Heart left ventricle (tissue), 16 donors: ENCODE results near the gene SZT2. TPM values are rescaled to one million over a fixed set of nuclear protein-coding genes. Genes with fewer than 3 reads are reported as not detected.
"Not testable (repeated sequence)": the region's sequence is repeated elsewhere in the genome, so short reads cannot be mapped to it uniquely, and the experiment has no call there.

ENCODE experiments used
- ATAC-seq, 4 donors: fragments of 200-7000 bp; cut with Tn5 transposase; one replicate each; pipeline ENCODE4 v1.9.1; 2020 to 2022; ENCODE audit warnings: moderate library complexity in 4 of 4, mild to moderate bottlenecking in 3 of 4, moderate number of reproducible peaks in 1 of 4
- DNase-seq, 5 donors: peaks; one replicate each; pipeline ENCODE4 v3.0.0-alpha.2; 2020
- H3K27ac ChIP-seq, 12 donors: fragments of 200-600 bp; sonication (generic) in 4 of 12; one replicate each; pipeline versions ENCODE4 v1.5.0 to v1.8.0; 2016 to 2022; ENCODE audit warnings: mild to moderate bottlenecking in 2 of 12
- H3K27me3 ChIP-seq, 9 donors: fragments of 200-600 bp; sonication (generic) in 2 of 9; one replicate each; pipeline versions ENCODE4 v1.5.1 to v1.8.0; 2016 to 2022; ENCODE audit warnings: mild to moderate bottlenecking in 3 of 9
- H3K36me3 ChIP-seq, 9 donors: fragments of 200-600 bp; sonication (generic) in 2 of 9; one replicate each; pipeline versions ENCODE4 v1.5.0 to v1.8.0; 2018 to 2022; ENCODE audit warnings: mild to moderate bottlenecking in 2 of 9
- H3K4me1 ChIP-seq, 12 donors: fragments of 200-600 bp; sonication (generic) in 4 of 12; one replicate each; pipeline versions ENCODE4 v1.5.0 to v1.8.0; 2016 to 2022; ENCODE audit warnings: mild to moderate bottlenecking in 3 of 12
- H3K4me3 ChIP-seq, 12 donors: fragments of 200-600 bp; sonication (generic) in 4 of 12; one replicate each; pipeline versions ENCODE4 v1.5.0 to v1.8.0; 2017 to 2022; ENCODE audit warnings: mild to moderate bottlenecking in 9 of 12, moderate library complexity in 4 of 12
- H3K9me3 ChIP-seq, 12 donors: fragments of 200-600 bp; sonication (generic) in 4 of 12; one replicate each; pipeline versions ENCODE4 v1.5.0 to v1.8.0; 2016 to 2022; ENCODE audit warnings: mild to moderate bottlenecking in 1 of 12
- CTCF ChIP-seq, 12 donors: fragments of 200-600 bp; sonication (generic) in 4 of 12; IDR thresholded peaks; one replicate each; pipeline versions ENCODE4 v1.5.0 to v1.8.0; 2018 to 2022; ENCODE audit warnings: antibody characterized with exemption in 12 of 12, mild to moderate bottlenecking in 5 of 12
- POLR2A ChIP-seq, 2 donors: fragments of 450-650 bp; IDR thresholded peaks; one replicate each; pipeline ENCODE4 v1.6.1; 2017; ENCODE audit warnings: antibody characterized with exemption in 2 of 2, mild to moderate bottlenecking in 2 of 2, moderate library complexity in 2 of 2
- WGBS, 4 donors: extraction: QIAGEN DNeasy Blood & Tissue Kit in 2 of 4; methylation state at CpG; one replicate each; pipeline versions ENCODE4 v1.1.5 to v1.1.7; 2013 to 2018; 5-methylcytosine and 5-hydroxymethylcytosine counted together
- intact Hi-C, 10 donors: fragments of 100-400 bp; cut with DNase I; formaldehyde crosslinking; loops; one replicate each; pipeline versions ENCODE4 v1.11.1 to v1.14.2; 2022
- polyA plus RNA-seq, 2 donors: library from polyadenylated mRNA; stranded (reverse); fragments of 200-250 nt; gene quantifications; one replicate each; pipeline ENCODE4 v1.2.3, GENCODE V29; 2013
- total RNA-seq, 9 donors: library from RNA; depleted of rRNA in 2 of 9; stranded (reverse); fragments of >200 nt in 2 of 9; fragmentation: NEBNext Ultra II Directional in 3 of 9; extraction: Animal tissue kit (Norgen Biotek cat#: 25700) in 3 of 9; gene quantifications; one replicate each; pipeline versions ENCODE4 v1.1.0 to v1.2.4, GENCODE V29; 2016 to 2023
- donor health status: ischemic (EF 13 %, LVEDD 7.1; RV severe dilation, severe dysfunction).
- donor health status: healthy with polysubstance abuse.
- donor health status: DM: no; HTN: yes; CAD: no.
- donor health status: DM: no; HTN: no; CAD: no.
- donor health status: ischemic (EF 25% LVEDD 6.9; RV normal size, moderate dysfunction).
- donor health status: ischemic (EF 25% LVEDD 5.7; RV mildly dilated, moderate dysfunction).
- donor health status: healthy.
- donor health status: DM: yes; HTN: yes; CAD: no.
- donor health status: ischemic (EF 35%, LVEDD 5.7; RV mildly dilated, moderate dysfunction).
- donor health status: nonischemic (EF 11% LVEDD 7.7; RV severe dilation, severe dysfunction).
- donor health status: DM: yes; HTN: yes; CAD: no.
- donor health status: PGD.
- donor health status: ischemic (EF 29% LVEDD 5.4; RV normal size, mild dysfunction).
- donor health status: nonischemic (EF 23%, LVEDD 6.1; RV moderate dilation, normal function).

The SZT2 gene
- total and polyA plus RNA-seq, 11 donors: 13.1 to 39.7 (median 24.4) TPM

GRCh38 chr1:43367904-43368645, 21.6 kb upstream of the SZT2 start, which contains the start of gene ELOVL1:
Gene ELOVL1, minus strand, starts transcription at chr1:43368011. Its CDS starts 2,402 bp downstream, at chr1:43365609.
- Histone ChIP-seq H3K4me3 (peak within 1 kb of the TSS; percentile 54 to 97 (median 90)), H3K27me3 (no peaks in the 10 kb centered on the region), H3K9me3 (no peaks in the 10 kb centered on the region), H3K4me1 (peaks cover under 1 to 38% (median 28%) of the 10 kb centered on the region in 12 donors), H3K36me3 (peaks cover 3 to 31% (median 25%) of the 10 kb centered on the region in 9 donors), H3K27ac (peak within 1 kb of the TSS; percentile 91 to 99 (median 97))
- intact Hi-C loops: loop anchor here in 5 of 10 donors (1.0 to 5.0 kb wide), 4 partner anchors 10 to 131 kb away; partner anchors contain the start of genes MED8 (in 2 of the 5), SZT2 (in 2 of the 5), CDC20 (in 1 of the 5) and TIE1 (in 1 of the 5)
- DNase-seq (peak; percentile 95 to 97 (median 95)), ATAC-seq (peak; percentile 86 to 97 (median 94))
- WGBS, 4 donors: 0 to 1% (median 0%) methylated on average over 30 to 58 of the region's 58 CpGs
- TF ChIP-seq POLR2A (IDR thresholded peaks at IDR 0.05): peak in 1 of 2 donors; percentile 93
- peak in 5 of 12 donors; percentile 18 to 62 (median 39) for TF ChIP-seq CTCF (IDR thresholded peaks at IDR 0.05)

GRCh38 chr1:43368646-43369020, 21.1 kb upstream of the SZT2 start:
- whole genome bisulfite sequencing, 4 donors: 20 to 25% (median 23%) methylated on average over 6 of the region's 6 CpGs
- peaks cover 3 to 43% (median 33%) of the 10 kb centered on the region in 12 donors for H3K4me1 ChIP-seq

GRCh38 chr1:43369779-43370178, 19.9 kb upstream of the SZT2 start:
- ATAC-seq, DNase-seq, H3K9me3 ChIP-seq, H3K4me3 ChIP-seq, H3K27me3 ChIP-seq, H3K27ac ChIP-seq: not testable (repeated sequence)
- Histone ChIP-seq H3K4me1 (peaks cover 3 to 48% (median 33%) of the 10 kb centered on the region in 12 donors), H3K36me3 (peaks cover 0 to 17% (median 8%) of the 10 kb centered on the region in 9 donors)
- WGBS, 4 donors: 96 to 99% (median 97%) methylated on average over 6 of the region's 6 CpGs
- intact Hi-C loops: loop anchor here in 5 of 10 donors (2.0 to 5.0 kb wide), 3 partner anchors 19 to 132 kb away; partner anchors contain the start of genes MED8 (in 2 of the 5), SZT2 (in 2 of the 5) and TIE1 (in 1 of the 5)

More at GRCh38 chr1:43368646-43369020, 21.1 kb upstream of the SZT2 start:
- Histone ChIP-seq H3K9me3 (no peaks in the 10 kb centered on the region), H3K27ac (peak overlapping the region; percentile 80 to 99 (median 96)), H3K27me3 (no peaks in the 10 kb centered on the region), H3K36me3 (peaks cover 3 to 28% (median 19%) of the 10 kb centered on the region in 9 donors), H3K4me3 (peak overlapping the region; percentile 36 to 97 (median 90))
- intact Hi-C loops: loop anchor here in 5 of 10 donors (1.0 to 5.0 kb wide), 4 partner anchors 10 to 131 kb away; partner anchors contain the start of genes MED8 (in 2 of the 5), SZT2 (in 2 of the 5), CDC20 (in 1 of the 5) and TIE1 (in 1 of the 5)
- DNase-seq: no peak
- TF ChIP-seq CTCF (IDR thresholded peaks at IDR 0.05) (no peak), POLR2A (IDR thresholded peaks at IDR 0.05) (no peak)
- no peak for ATAC-seq

GRCh38 chr1:43370564-43370963, 19.1 kb upstream of the SZT2 start:
- WGBS, 4 donors: 80 to 87% (median 85%) methylated on average over 4 of the region's 4 CpGs
- intact Hi-C loops: no loop called here
- Histone ChIP-seq H3K4me3 (no peak overlapping the region), H3K27ac (no peak overlapping the region), H3K27me3 (no peaks in the 10 kb centered on the region), H3K36me3 (peaks cover 0 to 12% (median under 1%) of the 10 kb centered on the region in 9 donors), H3K4me1 (peaks cover 3 to 47% (median 31%) of the 10 kb centered on the region in 12 donors), H3K9me3 (no peaks in the 10 kb centered on the region)
- DNase-seq (no peak), ATAC-seq (no peak)
- TF ChIP-seq CTCF (IDR thresholded peaks at IDR 0.05) (no peak), POLR2A (IDR thresholded peaks at IDR 0.05) (no peak)
